NT2/D1 (cell line): ENCODE results near the gene PLEKHB1.

Source experiments
- SUZ12 ChIP-seq: IDR thresholded peaks from 2 replicates; pipeline ENCODE4 v1.6.1; 2011; ENCODE audit not compliant: insufficient read length, insufficient read depth; ENCODE audit errors: extremely low read depth
- YY1 ChIP-seq: IDR thresholded peaks from 2 replicates; pipeline ENCODE4 v1.6.1; 2011; ENCODE audit not compliant: insufficient read length, insufficient read depth
- ZNF274 ChIP-seq: IDR thresholded peaks from 2 replicates; pipeline ENCODE4 v1.6.1; 2011; ENCODE audit warnings: mild to moderate bottlenecking, low read depth, low read length

- TF ChIP-seq YY1 (no peak), ZNF274 (no peak), SUZ12 (no peak)
These were observed 4.9 kb downstream of the PLEKHB1 start for GRCh38 chr11:73651252-73651651.
